ENCODE results near the gene RHOV.

GRCh38 chr15:40893733-40894680 lies 20.0 kb upstream of the RHOV start, which contains the start of gene VPS18:
- TF ChIP-seq EZH2 (IDR thresholded peaks at IDR 0.05; ENCODE audit: insufficient read depth, poor library complexity, severe bottlenecking) = no peak
- TF ChIP-seq EZH2phosphoT487 (IDR thresholded peaks at IDR 0.05; ENCODE audit: insufficient read depth, low read depth) = no peak

Measured in GM23248 (cell line).